ENCODE results near the gene PRDX3.

DNA sequence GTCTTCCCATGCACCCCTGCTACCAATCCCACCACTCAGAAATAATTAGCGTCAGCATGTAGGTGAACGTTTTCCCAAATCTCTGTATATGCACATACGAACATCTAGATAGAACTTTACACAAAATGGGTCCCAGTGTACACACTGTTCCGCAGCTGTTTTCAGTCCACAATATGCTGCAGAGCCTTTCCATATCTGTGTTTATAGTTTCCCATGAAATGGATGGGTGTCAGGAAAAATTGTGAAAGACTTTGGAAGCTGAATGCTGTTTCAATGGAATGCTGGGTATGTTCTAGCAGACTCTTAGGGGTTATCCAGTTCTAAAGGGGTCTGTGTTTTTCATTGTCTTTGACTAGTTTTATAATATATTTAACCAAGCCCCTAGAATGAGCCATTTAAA, 42.6 kb upstream of the PRDX3 start:
- no peak for TF ChIP-seq POLR2A (IDR thresholded peaks at IDR 0.05)
- TF ChIP-seq, protein P1, sequence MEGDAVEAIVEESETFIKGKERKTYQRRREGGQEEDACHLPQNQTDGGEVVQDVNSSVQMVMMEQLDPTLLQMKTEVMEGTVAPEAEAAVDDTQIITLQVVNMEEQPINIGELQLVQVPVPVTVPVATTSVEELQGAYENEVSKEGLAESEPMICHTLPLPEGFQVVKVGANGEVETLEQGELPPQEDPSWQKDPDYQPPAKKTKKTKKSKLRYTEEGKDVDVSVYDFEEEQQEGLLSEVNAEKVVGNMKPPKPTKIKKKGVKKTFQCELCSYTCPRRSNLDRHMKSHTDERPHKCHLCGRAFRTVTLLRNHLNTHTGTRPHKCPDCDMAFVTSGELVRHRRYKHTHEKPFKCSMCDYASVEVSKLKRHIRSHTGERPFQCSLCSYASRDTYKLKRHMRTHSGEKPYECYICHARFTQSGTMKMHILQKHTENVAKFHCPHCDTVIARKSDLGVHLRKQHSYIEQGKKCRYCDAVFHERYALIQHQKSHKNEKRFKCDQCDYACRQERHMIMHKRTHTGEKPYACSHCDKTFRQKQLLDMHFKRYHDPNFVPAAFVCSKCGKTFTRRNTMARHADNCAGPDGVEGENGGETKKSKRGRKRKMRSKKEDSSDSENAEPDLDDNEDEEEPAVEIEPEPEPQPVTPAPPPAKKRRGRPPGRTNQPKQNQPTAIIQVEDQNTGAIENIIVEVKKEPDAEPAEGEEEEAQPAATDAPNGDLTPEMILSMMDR (IDR thresholded peaks at IDR 0.05), result no peak
- no peak for TF ChIP-seq EP300 (IDR thresholded peaks at IDR 0.05)
